A549 (cell line): Measurements from ENCODE around the gene FCN1.

Experiments used
- CEBPB ChIP-seq, 2 experiments: fragments of >200 bp in 1 of 2; sonication (Bioruptor Twin) in 1 of 2; formaldehyde crosslinking in 1 of 2; IDR thresholded peaks; 2 replicates each; pipeline ENCODE4 v1.6.1; 2012 to 2016
- CTCF ChIP-seq: fragments of >200 bp; sonication (Bioruptor Twin); formaldehyde crosslinking; IDR thresholded peaks from 3 replicates; pipeline ENCODE4 v1.5.1; 2016
- E2F6 ChIP-seq: IDR thresholded peaks from 2 replicates; pipeline ENCODE4 v1.6.1; 2012; ENCODE audit warnings: low read depth, borderline replicate concordance
- EP300 ChIP-seq, 2 experiments: fragments of >200 bp; sonication (Bioruptor Twin); formaldehyde crosslinking; IDR thresholded peaks; 2 replicates in 1 of 2; 3 replicates in 1 of 2; pipeline ENCODE4 v1.6.1; 2016 to 2017
- FOSB ChIP-seq: fragments of 250-450 bp; sonication (Bioruptor Pico); IDR thresholded peaks from 2 replicates; pipeline ENCODE4 v1.5.0; 2020; ENCODE audit warnings: mild to moderate bottlenecking, moderate library complexity
- FOXS1 ChIP-seq: fragments of 250-450 bp; sonication (Bioruptor Pico); IDR thresholded peaks from 2 replicates; pipeline ENCODE4 v1.5.0; 2020; ENCODE audit warnings: mild to moderate bottlenecking, moderate library complexity
- JUNB ChIP-seq: fragments of >200 bp; sonication (Bioruptor Twin); formaldehyde crosslinking; IDR thresholded peaks from 2 replicates; pipeline ENCODE4 v1.6.1; 2016
- MAZ ChIP-seq: fragments of 150-350 bp; IDR thresholded peaks from 2 replicates; pipeline ENCODE4 v1.6.1; 2014; ENCODE audit warnings: antibody characterized with exemption, low read depth, low read length, borderline replicate concordance
- NFE2L2 ChIP-seq: fragments of 150-350 bp; conservative IDR thresholded peaks from 2 replicates; pipeline ENCODE4 v1.6.1; 2014; ENCODE audit warnings: low read length
- POLR2A ChIP-seq: IDR thresholded peaks from 2 replicates; pipeline ENCODE4 v1.6.1; 2012; ENCODE audit warnings: mild to moderate bottlenecking, low read length
- RAD21 ChIP-seq, 2 experiments: fragments of >200 bp in 1 of 2; sonication (Bioruptor Twin) in 1 of 2; formaldehyde crosslinking in 1 of 2; IDR thresholded peaks in 1 of 2; conservative IDR thresholded peaks in 1 of 2; 2 replicates in 1 of 2; 3 replicates in 1 of 2; pipeline ENCODE4 v1.6.1; 2012 to 2018; ENCODE audit warnings: inconsistent platforms in 1 of 2
- REST ChIP-seq: fragments of 200-600 bp; sonication (generic); IDR thresholded peaks from 2 replicates; pipeline ENCODE4 v1.6.1; 2016; ENCODE audit warnings: antibody characterized with exemption, mild to moderate bottlenecking, moderate library complexity
- ZSCAN20 ChIP-seq: fragments of 250-450 bp; sonication (Bioruptor Pico); IDR thresholded peaks from 2 replicates; pipeline ENCODE4 v1.8.0; 2022; ENCODE audit warnings: mild to moderate bottlenecking, moderate library complexity

GRCh38 chr9:134964271-134965055 is 46.8 kb upstream of the FCN1 start:
- TF ChIP-seq CTCF (no peak), EP300 (IDR thresholded peaks at IDR 0.05) (no peak), RAD21 (conservative IDR thresholded peaks at IDR 0.05 in 1 of 2, IDR thresholded peaks at IDR 0.05 in 1 of 2) (no peak), FOSB (no peak), JUNB (no peak), REST (no peak), ZSCAN20 (CRISPR knock-in tag) (no peak), E2F6 (no peak), MAZ (no peak), NFE2L2 (no peak), CEBPB (IDR thresholded peaks at IDR 0.05) (no peak), FOXS1 (CRISPR knock-in tag) (no peak), POLR2A (no peak)
